ENCODE results near the gene UBXN7. TPM values are rescaled to one million over a fixed set of nuclear protein-coding genes. Genes with fewer than 3 reads are reported as not detected.

The UBXN7 gene
- total and polyA plus RNA-seq, 2 of the 13 experiments (the other 11 are each of a cell fraction or from before 2014, with no cell fraction given) = 12.5 to 15.9 TPM

GRCh38 chr3:196431181-196432136, 768 bp downstream of the UBXN7 start (continued):
- TF ChIP-seq, protein P1, sequence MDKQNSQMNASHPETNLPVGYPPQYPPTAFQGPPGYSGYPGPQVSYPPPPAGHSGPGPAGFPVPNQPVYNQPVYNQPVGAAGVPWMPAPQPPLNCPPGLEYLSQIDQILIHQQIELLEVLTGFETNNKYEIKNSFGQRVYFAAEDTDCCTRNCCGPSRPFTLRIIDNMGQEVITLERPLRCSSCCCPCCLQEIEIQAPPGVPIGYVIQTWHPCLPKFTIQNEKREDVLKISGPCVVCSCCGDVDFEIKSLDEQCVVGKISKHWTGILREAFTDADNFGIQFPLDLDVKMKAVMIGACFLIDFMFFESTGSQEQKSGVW (CRISPR knock-in tag; IDR thresholded peaks at IDR 0.05; ENCODE audit: borderline replicate concordance) = 0 out of 2 replicates have a peak, but pooled peaks have one; percentile 22
- TF ChIP-seq MXD1 (CRISPR knock-in tag; IDR thresholded peaks at IDR 0.05) (0 out of 2 replicates have a peak, but pooled peaks have one; percentile 22), TOPORS (CRISPR knock-in tag; IDR thresholded peaks at IDR 0.05) (peak; percentile 51; the same call in 1 of the 2 replicates), MED8 (CRISPR knock-in tag; IDR thresholded peaks at IDR 0.05; ENCODE audit: insufficient replicate concordance) (peak; percentile 27), IKZF4 (CRISPR knock-in tag; IDR thresholded peaks at IDR 0.05; ENCODE audit: borderline replicate concordance, low read depth, not compliant biosample characterization) (peak; percentile 19), ZNF615 (CRISPR knock-in tag; IDR thresholded peaks at IDR 0.05; ENCODE audit: borderline replicate concordance) (0 out of 2 replicates have a peak, but pooled peaks have one; percentile 68), REL (CRISPR knock-in tag; conservative IDR thresholded peaks at IDR 0.05) (no peak), ZNF709 (CRISPR knock-in tag; IDR thresholded peaks at IDR 0.05) (0 out of 2 replicates have a peak, but pooled peaks have one; percentile 13), KLF13 (CRISPR knock-in tag; IDR thresholded peaks at IDR 0.05) (no peak), YEATS4 (CRISPR knock-in tag; IDR thresholded peaks at IDR 0.05; ENCODE audit: borderline replicate concordance) (peak; percentile 49), ZFYVE20 (CRISPR knock-in tag; IDR thresholded peaks at IDR 0.05; ENCODE audit: borderline replicate concordance, low read depth) (no peak), ZNF225 (CRISPR knock-in tag; IDR thresholded peaks at IDR 0.05) (peak; percentile 58; the same call in 1 of the 2 replicates), KDM5B (CRISPR knock-in tag; IDR thresholded peaks at IDR 0.05; ENCODE audit: borderline replicate concordance) (peak; percentile 40; the same call in 1 of the 2 replicates), MEF2D (CRISPR knock-in tag; IDR thresholded peaks at IDR 0.05) (0 out of 2 replicates have a peak, but pooled peaks have one; percentile 9), AHR (CRISPR knock-in tag; IDR thresholded peaks at IDR 0.05) (0 out of 2 replicates have a peak, but pooled peaks have one; percentile 26), NR2F6 (IDR thresholded peaks at IDR 0.05) (no peak), NR2F6 (CRISPR knock-in tag; IDR thresholded peaks at IDR 0.05) (no peak), ZNF350 (CRISPR knock-in tag; IDR thresholded peaks at IDR 0.05; ENCODE audit: borderline replicate concordance, low read depth) (peak; percentile 46; the same call in 1 of the 2 replicates), BORCS8-MEF2B (CRISPR knock-in tag; IDR thresholded peaks at IDR 0.05) (peak; percentile 17; the same call in 1 of the 2 replicates)
- TF ChIP-seq, protein P2, sequence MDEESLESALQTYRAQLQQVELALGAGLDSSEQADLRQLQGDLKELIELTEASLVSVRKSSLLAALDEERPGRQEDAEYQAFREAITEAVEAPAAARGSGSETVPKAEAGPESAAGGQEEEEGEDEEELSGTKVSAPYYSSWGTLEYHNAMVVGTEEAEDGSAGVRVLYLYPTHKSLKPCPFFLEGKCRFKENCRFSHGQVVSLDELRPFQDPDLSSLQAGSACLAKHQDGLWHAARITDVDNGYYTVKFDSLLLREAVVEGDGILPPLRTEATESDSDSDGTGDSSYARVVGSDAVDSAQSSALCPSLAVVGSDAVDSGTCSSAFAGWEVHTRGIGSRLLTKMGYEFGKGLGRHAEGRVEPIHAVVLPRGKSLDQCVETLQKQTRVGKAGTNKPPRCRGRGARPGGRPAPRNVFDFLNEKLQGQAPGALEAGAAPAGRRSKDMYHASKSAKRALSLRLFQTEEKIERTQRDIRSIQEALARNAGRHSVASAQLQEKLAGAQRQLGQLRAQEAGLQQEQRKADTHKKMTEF (CRISPR knock-in tag; IDR thresholded peaks at IDR 0.05) = no peak
- TF ChIP-seq, protein P3, sequence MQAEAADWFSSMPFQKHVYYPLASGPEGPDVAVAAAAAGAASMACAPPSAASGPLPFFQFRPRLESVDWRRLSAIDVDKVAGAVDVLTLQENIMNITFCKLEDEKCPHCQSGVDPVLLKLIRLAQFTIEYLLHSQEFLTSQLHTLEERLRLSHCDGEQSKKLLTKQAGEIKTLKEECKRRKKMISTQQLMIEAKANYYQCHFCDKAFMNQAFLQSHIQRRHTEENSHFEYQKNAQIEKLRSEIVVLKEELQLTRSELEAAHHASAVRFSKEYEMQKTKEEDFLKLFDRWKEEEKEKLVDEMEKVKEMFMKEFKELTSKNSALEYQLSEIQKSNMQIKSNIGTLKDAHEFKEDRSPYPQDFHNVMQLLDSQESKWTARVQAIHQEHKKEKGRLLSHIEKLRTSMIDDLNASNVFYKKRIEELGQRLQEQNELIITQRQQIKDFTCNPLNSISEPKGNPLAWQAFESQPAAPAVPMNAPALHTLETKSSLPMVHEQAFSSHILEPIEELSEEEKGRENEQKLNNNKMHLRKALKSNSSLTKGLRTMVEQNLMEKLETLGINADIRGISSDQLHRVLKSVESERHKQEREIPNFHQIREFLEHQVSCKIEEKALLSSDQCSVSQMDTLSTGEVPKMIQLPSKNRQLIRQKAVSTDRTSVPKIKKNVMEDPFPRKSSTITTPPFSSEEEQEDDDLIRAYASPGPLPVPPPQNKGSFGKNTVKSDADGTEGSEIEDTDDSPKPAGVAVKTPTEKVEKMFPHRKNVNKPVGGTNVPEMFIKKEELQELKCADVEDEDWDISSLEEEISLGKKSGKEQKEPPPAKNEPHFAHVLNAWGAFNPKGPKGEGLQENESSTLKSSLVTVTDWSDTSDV (CRISPR knock-in tag; IDR thresholded peaks at IDR 0.05) = 0 out of 2 replicates have a peak, but pooled peaks have one; percentile 66
- TF ChIP-seq, protein P4, sequence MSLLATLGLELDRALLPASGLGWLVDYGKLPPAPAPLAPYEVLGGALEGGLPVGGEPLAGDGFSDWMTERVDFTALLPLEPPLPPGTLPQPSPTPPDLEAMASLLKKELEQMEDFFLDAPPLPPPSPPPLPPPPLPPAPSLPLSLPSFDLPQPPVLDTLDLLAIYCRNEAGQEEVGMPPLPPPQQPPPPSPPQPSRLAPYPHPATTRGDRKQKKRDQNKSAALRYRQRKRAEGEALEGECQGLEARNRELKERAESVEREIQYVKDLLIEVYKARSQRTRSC (CRISPR knock-in tag; IDR thresholded peaks at IDR 0.05; ENCODE audit: low read depth) = no peak
